HG02798 (cell line): ENCODE data around the gene NT5C1A.

Source experiments
- ATAC-seq: cut with Tn5 transposase; IDR thresholded peaks from one replicate; pipeline ENCODE4 v1.9.1; 2021; ENCODE audit warnings: mild to moderate bottlenecking; ENCODE audit not compliant: unreplicated experiment, poor library complexity

NT5C1A gene

GRCh38 chr1:39615086-39615673 is 56.7 kb downstream of the NT5C1A start:
- ATAC-seq: no peak

GRCh38 chr1:39614488-39614887 is 57.4 kb downstream of the NT5C1A start:
- ATAC-seq: no peak

DNA sequence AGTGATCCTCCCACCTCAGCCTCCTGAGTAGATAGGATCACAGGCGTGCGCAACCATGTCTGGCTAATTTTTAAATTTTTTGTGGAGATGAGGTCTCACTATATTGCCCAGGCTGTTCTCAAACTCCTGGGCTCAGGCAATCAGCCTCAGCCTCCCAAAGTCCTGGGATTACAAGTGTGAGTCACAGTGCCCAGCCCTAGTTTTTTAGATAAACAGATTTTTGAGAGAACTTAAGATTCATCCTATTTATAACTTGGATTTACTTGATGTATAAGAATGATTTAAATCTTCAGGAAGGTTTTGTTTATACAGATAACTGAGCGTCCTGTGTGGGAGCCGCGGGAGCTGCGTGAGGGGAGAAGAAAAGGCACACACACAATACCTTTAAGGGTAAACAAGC is 58.7 kb downstream of the NT5C1A start:
- ATAC-seq: no peak

DNA sequence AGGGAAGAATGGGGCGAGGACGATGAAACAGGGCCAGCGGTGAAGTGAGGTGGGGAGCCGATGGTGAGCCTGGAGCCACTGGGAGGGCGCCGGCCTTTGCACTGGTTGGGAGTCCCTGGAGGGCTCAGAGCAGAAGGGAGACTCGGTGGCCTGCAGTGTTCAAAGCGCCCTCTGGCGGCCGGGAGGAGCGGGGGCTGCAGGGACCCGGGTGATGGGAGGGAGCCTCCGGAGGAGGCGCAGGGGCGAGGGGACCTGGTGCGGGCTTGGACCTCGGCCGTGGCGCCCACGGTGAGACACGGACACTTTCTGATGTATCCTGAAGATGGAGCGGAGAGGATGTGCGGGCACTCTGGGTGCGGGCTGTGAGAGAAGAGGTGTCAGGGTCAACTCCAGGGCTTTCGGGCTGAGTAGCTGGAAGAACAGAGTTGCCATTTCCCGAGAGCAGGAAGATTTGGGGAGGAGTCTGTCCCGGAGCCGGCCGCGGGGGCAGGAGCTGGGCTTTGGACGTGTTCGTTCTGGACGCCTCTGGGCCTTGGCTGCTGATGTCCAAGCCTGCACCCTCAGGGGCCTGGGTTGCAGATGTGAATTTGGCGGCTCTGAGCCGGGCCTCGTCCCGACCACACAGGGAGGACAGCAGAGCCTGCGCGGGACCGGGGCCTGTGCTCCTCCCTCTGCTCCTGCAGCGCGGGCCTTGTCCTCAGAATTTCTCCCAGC is 62.1 kb downstream of the NT5C1A start:
- ATAC-seq: peak; percentile 60
